Cardiac septum (tissue), 1 donor: ENCODE data around the gene CFB. TPM values are rescaled to one million over a fixed set of nuclear protein-coding genes. Genes with fewer than 3 reads are reported as not detected.

Experiments
- DNase-seq: peaks from one replicate; pipeline ENCODE4 v3.0.0-alpha.2; 2020; ENCODE audit warnings: low spot score
- intact Hi-C: fragments of 100-400 bp; cut with DNase I; formaldehyde crosslinking; loops from one replicate; pipeline ENCODE4 v1.14.0; 2022
- total RNA-seq: library from RNA; stranded (reverse); fragmentation: NEBNext Ultra II Directional; extraction: Animal tissue kit (Norgen Biotek cat#: 25700); gene quantifications from one replicate; pipeline ENCODE4 v1.2.1, GENCODE V29; 2021
- donor health status: DM: no; HTN: no; CAD: no.

The CFB gene
- total RNA-seq, 1 donor from 2014 or later: 5.0 TPM

DNA sequence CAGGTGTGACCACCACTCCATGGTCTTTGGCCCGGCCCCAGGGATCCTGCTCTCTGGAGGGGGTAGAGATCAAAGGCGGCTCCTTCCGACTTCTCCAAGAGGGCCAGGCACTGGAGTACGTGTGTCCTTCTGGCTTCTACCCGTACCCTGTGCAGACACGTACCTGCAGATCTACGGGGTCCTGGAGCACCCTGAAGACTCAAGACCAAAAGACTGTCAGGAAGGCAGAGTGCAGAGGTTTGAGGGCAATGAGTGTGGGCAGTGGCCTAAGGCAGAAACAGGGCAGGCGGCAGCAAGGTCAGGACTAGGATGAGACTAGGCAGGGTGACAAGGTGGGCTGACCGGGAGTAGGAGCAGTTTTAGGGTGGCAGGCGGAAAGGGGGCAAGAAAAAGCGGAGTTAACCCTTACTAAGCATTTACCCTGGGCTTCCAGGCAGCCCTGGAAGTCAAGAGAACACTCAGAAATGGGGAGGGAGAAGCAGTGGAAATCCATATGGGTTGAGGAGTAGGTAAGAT, 533 bp downstream of the CFB start:
- intact Hi-C loops: no loop called here
- no peak for DNase-seq

DNA sequence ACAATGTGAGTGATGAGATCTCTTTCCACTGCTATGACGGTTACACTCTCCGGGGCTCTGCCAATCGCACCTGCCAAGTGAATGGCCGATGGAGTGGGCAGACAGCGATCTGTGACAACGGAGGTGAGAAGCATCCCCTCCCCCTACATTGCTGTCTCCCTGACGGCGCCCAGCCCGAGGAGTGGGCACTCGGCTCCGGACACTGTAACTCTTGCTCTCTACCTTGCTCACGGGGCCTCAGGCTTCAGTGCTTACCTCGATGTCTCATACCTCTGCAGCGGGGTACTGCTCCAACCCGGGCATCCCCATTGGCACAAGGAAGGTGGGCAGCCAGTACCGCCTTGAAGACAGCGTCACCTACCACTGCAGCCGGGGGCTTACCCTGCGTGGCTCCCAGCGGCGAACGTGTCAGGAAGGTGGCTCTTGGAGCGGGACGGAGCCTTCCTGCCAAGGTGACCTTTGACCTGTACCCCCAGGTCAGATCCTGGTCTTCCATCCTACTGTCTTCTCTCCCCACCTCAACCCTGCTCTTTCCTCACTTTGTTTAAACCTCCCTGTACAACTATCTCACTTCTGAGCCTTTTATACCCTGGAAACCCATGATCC, 1.3 kb downstream of the CFB start:
- intact Hi-C loops: no loop called here
- DNase-seq: no peak

DNA sequence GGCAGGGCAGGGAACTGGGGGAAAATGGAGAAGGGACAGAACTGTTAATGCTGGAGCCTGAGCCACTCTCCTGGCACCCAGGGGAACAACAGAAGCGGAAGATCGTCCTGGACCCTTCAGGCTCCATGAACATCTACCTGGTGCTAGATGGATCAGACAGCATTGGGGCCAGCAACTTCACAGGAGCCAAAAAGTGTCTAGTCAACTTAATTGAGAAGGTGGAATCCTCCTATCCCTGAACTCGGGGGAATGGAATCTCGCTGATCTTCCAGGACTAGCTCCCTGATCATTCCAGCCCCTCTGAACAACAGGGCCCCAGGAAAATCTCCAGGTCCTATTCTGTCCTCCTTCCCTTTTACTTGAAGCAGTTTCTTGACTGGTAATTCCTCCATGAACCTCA, 2.0 kb downstream of the CFB start:
- DNase-seq: no peak
- intact Hi-C loops: no loop called here

DNA sequence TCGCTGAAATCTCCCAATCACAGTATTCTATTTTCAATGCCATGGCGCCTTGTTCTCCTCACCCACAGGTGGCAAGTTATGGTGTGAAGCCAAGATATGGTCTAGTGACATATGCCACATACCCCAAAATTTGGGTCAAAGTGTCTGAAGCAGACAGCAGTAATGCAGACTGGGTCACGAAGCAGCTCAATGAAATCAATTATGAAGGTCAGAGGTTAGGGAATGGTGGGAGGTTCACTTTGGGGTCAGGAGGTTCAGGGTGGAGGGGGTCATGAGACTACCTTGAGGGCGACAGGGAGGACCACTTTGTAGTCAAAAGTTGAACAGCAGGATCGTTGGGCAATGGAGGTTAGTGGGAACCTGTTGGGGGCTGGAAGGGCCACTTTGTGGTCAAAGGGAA, 2.4 kb downstream of the CFB start:
- intact Hi-C loops: no loop called here
- no peak for DNase-seq

DNA sequence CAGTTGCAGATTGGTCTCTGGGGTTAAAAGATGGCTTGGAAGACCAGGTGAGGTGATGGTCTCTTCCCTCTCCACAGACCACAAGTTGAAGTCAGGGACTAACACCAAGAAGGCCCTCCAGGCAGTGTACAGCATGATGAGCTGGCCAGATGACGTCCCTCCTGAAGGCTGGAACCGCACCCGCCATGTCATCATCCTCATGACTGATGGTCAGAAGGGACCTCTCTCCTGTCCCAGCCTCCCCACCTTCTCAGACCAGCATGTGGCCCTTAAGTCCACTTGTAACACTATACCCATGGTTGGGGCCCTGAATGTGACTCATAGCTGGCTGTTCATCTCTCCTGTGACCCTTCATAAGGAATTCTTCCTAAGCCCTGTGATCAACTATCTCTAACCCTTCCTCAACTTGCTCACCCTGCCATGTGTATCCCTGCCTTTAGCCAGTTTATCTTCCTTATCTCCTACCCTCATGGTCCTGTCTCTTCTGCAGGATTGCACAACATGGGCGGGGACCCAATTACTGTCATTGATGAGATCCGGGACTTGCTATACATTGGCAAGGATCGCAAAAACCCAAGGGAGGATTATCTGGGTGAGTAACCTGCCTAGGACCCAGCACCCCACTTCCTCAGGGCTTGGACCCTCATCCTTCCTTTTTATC, 3.0 kb downstream of the CFB start:
- intact Hi-C loops: no loop called here
- DNase-seq: no peak

DNA sequence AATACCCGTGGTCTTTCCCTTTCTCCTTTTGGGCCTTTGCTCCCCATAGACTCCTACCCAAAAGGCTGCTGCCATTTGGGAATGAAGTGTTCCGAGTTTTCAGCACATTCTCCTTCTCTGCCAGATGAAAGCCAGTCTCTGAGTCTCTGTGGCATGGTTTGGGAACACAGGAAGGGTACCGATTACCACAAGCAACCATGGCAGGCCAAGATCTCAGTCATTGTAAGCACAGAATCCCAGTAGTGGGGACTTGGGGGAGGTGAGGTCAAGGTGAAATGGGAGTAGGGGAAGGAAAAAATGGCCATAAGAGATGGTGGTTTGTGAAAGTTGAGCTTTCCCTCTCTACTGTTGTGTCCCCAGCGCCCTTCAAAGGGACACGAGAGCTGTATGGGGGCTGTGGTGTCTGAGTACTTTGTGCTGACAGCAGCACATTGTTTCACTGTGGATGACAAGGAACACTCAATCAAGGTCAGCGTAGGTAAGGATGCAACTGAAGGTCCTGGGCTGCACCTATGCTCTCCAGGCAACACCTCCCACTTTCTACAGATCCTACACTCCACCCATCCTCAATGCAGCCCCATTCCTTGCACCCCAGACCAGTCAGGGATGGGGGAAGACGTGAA, 4.1 kb downstream of the CFB start:
- DNase-seq: no peak
- intact Hi-C loops: loop anchor here (5.0 to 10.0 kb wide), 3 partner anchors 48 to 405 kb away; partner anchors contain the start of genes ATP6V1G2, DDX39B, LY6G5C and NFKBIL1

DNA sequence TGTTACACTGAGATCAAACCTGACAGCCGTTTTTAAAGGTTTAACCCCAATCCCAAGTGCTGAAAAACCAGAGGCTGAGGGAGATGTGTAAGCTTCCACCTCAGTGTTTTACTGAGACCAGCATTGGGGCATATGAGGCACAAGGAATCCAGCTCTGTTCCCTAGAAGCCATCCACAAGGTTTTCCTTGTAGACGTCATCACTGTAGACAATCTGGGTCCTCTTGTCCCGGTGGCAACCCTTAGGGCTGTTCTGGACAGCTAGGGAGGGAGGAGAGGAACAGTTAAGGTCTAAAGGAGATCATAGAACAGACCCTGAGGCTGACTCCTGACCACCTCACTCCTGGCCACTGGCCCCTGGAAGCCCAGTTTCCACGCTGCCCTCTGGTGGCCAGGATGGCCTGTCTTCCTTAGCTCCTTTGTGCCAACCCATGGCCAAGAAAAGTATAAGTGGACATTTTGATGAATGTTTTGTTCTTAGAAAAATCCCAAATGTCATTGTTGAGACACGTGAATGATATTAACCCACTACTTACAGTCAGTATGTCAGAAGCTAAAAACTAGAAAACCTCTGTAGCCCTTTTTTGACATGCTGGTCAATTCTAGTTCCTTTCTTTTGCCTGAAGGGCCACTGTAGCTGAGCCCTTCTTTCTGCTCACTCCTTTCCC, 6.4 kb downstream of the CFB start:
- intact Hi-C loops: loop anchor here (5.0 to 10.0 kb wide), 3 partner anchors 50 to 407 kb away; partner anchors contain the start of genes ATP6V1G2, DDX39B, LY6G5C and NFKBIL1
- DNase-seq: no peak

DNA sequence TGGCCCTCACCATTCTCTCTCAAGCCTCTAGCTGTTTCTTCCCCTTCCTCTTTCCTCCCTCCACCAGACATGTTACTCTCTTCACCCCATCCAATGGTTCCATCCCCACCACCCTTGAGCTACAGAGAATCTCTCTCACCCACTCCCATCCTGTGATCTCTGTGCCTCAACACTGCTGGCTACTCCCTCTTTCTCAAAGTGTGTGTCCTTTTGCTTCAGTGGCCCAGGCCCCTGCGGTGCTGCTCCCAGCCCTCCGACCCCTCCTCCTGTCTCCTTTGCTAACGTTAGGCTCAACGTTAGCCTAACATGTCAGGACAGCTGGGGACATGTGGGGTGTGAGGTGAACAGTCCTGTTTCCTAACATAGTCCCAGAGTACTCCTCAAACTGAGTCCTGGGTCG, 7.0 kb downstream of the CFB start:
- DNase-seq: no peak
- intact Hi-C loops: loop anchor here (5.0 to 10.0 kb wide), 3 partner anchors 51 to 408 kb away; partner anchors contain the start of genes ATP6V1G2, DDX39B, LY6G5C and NFKBIL1

DNA sequence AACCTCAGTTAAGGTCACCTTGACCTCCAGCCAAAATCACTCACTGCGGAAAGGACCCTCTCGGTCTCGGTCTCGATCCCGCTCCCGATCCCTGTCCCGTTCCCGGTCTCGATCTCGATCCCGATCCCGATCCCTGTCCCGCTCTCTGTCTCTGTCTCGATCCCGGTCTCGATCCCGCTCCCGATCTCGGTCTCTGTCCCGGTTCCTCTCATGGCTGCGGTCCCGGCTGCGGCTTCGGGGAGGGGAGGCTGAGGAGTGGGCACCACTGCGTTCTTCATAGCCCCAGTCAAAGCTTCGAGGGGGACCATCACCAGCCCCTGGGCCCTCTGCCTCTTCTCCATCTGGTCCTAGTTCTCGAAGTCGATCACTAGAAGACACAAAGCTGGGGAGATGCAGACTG, 8.6 kb downstream of the CFB start:
- DNase-seq: no peak
- intact Hi-C loops: loop anchor here (5.0 to 10.0 kb wide), 3 partner anchors 52 to 410 kb away; partner anchors contain the start of genes ATP6V1G2, DDX39B, LY6G5C and NFKBIL1

DNA sequence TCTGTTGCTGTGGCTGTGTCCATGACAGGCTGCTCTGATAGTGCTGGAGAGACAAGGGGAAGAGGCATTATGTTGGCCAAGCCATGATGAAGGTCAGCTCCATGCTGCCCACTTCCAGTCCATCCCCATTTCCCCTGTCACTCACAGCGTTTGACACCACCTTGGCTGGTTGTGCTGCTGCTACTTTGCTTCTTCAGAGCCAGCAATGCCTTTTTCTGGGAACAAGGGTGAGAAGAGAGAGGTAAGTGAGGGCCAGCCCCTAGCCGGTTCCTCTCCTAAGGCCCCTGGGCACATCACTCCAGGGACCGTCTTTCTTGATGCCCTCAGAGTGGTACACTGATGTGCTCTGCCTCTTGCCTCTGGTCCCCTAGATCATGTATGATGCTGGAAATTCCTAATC, 10.9 kb downstream of the CFB start:
- no peak for DNase-seq
- intact Hi-C loops: loop anchor here (10.0 kb wide), 1 partner anchor 412 kb away; the partner anchor contains the start of genes ATP6V1G2, DDX39B and NFKBIL1

DNA sequence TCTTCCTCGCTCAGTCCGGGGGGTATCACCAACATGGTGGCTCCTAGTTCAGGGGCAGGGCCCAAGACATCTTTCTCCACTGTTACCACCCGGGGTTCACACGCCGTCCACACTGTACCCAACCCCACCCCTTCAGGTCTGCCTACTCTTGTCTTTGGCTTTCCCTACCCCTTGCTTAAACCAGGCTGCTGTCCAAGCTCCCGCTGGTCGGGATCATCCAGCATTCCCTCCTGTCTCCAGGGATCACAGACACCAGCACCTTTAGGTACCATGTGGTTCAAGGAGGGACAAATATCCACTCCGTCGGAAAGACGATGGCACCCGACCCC, 12.5 kb downstream of the CFB start:
- no peak for DNase-seq

DNA sequence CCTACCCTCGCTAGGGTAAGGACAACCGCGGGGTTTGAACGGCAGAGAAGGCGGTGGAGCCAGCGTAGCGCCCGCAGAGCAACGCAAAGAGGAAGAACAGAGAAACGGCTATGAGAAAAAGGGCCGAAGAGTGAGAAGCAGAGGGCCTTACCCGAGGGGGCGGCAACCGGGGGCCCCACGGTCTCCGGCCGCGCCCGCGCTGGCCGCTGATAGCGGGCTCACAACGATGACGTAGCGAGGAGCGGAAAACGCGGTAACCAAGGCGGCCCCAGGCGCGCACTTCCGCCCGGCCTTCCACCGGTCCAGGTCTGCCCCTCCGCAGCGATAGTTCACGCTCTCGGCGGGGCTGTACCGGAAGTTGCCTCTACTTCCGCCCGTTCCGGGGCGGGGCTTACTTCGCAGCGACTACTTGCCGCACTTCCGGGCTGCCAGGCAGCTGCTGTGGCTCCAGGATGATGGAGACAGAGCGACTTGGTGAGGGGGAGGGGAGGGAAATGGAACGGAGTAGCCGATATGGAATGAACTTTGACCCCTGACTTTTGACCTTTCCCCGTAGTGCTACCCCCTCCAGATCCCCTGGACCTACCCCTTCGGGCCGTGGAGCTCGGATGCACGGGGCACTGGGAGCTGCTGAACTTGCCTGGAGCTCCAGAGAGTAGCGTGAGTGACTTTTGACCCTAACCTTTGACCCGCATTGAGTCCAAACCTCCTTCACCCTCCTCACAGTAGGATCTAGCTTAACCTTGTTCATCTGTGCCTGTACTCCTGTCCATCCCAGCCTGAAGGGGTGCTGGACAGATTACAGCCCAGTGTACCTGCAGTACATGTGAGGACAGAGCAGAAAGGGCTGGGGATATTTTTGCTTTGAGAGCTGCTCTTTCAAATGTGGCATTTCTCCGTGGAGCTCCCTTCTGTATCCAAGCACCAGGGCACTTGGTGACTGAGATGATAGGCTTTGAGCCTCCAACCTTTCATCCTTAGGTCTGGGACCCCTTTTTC, 13.1 kb downstream of the CFB start, which contains the start of the genes NELFE and SKIC2:
NELFE (minus strand) TSS at position 231 of the 999 bp plus-strand sequence. CDS start 525 bp downstream, outside the sequence.
SKIC2 (plus strand) TSS at position 435 of the 999 bp plus-strand sequence; CDS start at position 453, 18 bp downstream.
- intact Hi-C loops: loop anchor here (1.0 to 10.0 kb wide), 2 partner anchors 13 to 414 kb away; partner anchors contain the start of genes ATP6V1G2, DDX39B, DXO and NFKBIL1
- DNase-seq: peak; percentile 100

More for the DNA sequence above, 12.5 kb downstream of the CFB start:
- intact Hi-C loops: loop anchor here (10.0 kb wide), 1 partner anchor 414 kb away; the partner anchor contains the start of genes ATP6V1G2, DDX39B and NFKBIL1

DNA sequence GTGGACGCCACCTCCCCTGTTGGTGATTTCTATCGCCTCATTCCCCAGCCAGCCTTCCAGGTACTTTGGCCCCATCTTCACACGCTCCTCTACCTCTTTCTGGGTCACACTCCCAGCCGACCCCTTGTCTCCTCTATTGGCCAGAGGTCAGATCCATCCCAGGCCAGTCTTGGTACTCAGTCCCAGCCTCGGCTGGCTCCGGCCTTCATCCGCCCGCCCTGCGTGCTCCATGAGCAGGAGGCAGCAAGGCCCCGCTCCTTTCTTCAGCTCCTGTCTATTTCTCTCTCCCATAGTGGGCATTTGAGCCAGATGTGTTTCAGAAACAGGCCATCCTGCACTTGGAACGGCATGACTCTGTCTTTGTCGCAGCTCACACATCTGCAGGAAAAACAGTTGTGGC, 15.7 kb downstream of the CFB start:
- no peak for DNase-seq
- intact Hi-C loops: no loop called here

DNA sequence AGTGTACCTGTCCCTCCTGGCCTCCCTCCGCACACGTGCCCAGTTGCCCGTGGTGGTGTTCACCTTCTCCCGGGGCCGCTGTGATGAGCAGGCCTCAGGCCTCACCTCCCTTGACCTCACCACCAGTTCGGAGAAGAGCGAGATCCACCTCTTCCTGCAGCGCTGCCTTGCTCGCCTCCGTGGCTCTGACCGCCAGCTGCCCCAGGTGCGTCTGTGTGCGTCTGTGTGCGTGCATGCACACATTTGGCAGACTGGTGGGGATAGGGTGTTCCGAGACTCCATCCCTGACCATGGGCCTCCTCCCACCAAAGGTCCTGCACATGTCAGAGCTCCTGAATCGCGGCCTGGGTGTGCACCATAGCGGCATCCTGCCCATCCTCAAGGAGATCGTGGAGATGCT, 18.0 kb downstream of the CFB start:
- no peak for DNase-seq
- intact Hi-C loops: no loop called here

DNA sequence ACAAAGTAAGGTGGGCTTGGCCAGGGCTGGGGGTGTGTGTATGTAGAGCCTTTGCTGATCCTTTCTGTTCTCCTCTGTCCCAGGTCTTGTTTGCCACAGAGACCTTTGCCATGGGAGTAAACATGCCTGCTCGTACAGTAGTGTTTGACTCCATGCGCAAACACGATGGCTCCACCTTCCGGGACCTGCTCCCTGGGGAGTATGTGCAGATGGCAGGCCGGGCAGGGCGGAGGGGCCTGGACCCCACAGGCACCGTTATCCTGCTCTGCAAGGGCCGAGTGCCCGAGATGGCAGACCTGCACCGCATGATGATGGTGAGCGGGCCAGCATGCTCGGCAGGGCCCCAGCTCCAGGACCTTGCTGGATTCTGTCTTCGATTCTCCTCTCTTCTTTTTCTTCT, 19.8 kb downstream of the CFB start:
- intact Hi-C loops: no loop called here
- no peak for DNase-seq

DNA sequence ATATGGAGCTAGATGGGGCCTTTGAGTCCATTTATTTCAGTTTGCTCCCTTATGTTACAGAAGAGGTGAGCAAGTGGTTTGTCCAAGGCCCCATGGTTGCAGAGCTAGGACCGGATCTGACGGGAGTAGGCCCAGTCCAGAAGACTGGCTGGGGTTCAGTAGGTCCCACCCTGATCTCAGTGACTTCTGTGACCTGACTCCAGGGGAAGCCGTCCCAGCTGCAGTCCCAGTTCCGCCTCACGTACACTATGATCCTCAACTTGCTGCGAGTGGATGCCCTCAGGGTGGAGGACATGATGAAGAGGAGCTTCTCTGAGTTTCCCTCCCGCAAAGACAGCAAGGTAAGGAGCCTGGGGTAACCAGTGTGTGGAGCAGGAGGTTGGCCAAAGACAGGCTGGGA, 20.6 kb downstream of the CFB start:
- no peak for DNase-seq
- intact Hi-C loops: no loop called here

DNA sequence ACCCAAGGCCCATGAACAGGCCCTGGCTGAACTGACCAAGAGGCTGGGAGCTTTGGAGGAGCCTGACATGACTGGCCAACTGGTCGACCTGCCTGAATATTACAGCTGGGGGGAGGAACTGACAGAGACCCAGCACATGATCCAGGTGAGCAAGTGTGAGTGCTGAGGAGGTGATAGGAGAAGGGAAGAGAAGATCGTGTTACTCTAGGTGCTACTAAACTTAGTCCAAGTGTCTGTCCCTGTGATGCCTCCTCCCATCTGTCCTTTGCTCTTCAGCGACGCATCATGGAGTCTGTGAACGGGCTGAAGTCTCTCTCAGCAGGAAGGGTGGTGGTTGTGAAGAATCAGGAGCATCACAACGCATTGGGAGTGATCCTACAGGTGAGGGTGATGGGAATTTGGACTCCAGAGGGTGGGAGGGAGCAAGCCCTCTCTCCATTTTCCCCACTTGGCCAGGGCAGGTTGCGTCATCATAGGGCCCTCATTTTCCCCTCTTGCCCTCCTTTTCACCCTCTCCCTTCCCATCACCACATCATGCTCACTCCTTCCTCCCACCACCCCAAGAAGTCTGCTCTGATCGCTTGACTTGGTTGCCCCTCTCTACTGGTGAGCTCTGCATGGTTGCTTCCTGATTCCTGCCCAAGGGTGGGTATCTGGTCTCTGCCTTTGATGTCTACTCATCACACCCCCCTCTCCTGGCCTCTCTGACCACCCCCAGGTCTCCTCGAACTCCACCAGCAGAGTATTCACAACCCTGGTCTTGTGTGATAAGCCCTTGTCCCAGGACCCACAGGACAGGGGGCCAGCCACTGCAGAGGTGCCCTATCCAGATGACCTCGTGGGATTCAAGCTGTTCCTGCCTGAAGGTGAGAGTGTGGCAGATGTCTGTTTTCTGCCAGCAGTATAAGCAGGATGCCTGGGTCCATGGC, 21.4 kb downstream of the CFB start:
- intact Hi-C loops: no loop called here
- no peak for DNase-seq
